H9 (cell line): ENCODE measurements around the gene CELA2A. TPM values are rescaled to one million over a fixed set of nuclear protein-coding genes. Genes with fewer than 3 reads are reported as not detected.

Source experiments
- DNase-seq: peaks from one replicate; pipeline ENCODE4 v3.0.0-alpha.2; 2017
- H2AFZ ChIP-seq: one replicate; pipeline ENCODE4 v1.6.1; 2013; ENCODE audit warnings: mild to moderate bottlenecking, low read length, control low read depth, moderate library complexity
- H2AK5ac ChIP-seq: 2 replicates; pipeline ENCODE4 v1.6.1; 2013; ENCODE audit warnings: low read length, control low read depth, mixed read lengths; ENCODE audit not compliant: insufficient read length
- H2BK120ac ChIP-seq: one replicate; pipeline ENCODE4 v1.6.1; 2013; ENCODE audit warnings: low read depth, mild to moderate bottlenecking, low read length, control low read depth, inconsistent platforms; ENCODE audit not compliant: poor library complexity, severe bottlenecking
- H2BK12ac ChIP-seq: 2 replicates; pipeline ENCODE4 v1.6.1; 2013; ENCODE audit warnings: low read length, control low read depth, mixed read lengths, low read depth; ENCODE audit not compliant: insufficient read length
- H2BK15ac ChIP-seq: 2 replicates; pipeline ENCODE4 v1.6.1; 2013; ENCODE audit warnings: low read depth, low read length, control low read depth
- H2BK20ac ChIP-seq: one replicate; pipeline ENCODE4 v1.6.1; 2013; ENCODE audit warnings: low read depth, mild to moderate bottlenecking, low read length, control low read depth, inconsistent platforms; ENCODE audit not compliant: poor library complexity, severe bottlenecking
- H2BK5ac ChIP-seq: 2 replicates; pipeline ENCODE4 v1.6.1; 2013; ENCODE audit warnings: low read length, control low read depth, mixed read lengths; ENCODE audit not compliant: insufficient read length
- H3K14ac ChIP-seq: 2 replicates; pipeline ENCODE4 v1.6.1; 2013; ENCODE audit warnings: low read length, control low read depth; ENCODE audit not compliant: insufficient read depth
- H3K18ac ChIP-seq: 2 replicates; pipeline ENCODE4 v1.6.1; 2013; ENCODE audit warnings: low read depth, mild to moderate bottlenecking, mixed read lengths, low read length, control low read depth; ENCODE audit not compliant: insufficient read length
- H3K23ac ChIP-seq: 2 replicates; pipeline ENCODE4 v1.6.1; 2013; ENCODE audit warnings: low read length, control low read depth, mixed read lengths, low read depth; ENCODE audit not compliant: insufficient read length
- H3K23me2 ChIP-seq: 2 replicates; pipeline ENCODE4 v1.6.1; 2013; ENCODE audit warnings: low read depth, mild to moderate bottlenecking, mixed read lengths, low read length, control low read depth; ENCODE audit not compliant: insufficient read length, poor library complexity, severe bottlenecking
- H3K27ac ChIP-seq: 2 replicates; pipeline ENCODE4 v1.5.1; 2013; ENCODE audit warnings: low read length, control low read depth, mixed read lengths, low read depth; ENCODE audit not compliant: insufficient read length
- H3K27me3 ChIP-seq: 2 replicates; pipeline ENCODE4 v1.6.1; 2013; ENCODE audit warnings: low read length, control low read depth, inconsistent platforms; ENCODE audit not compliant: insufficient read depth
- H3K4ac ChIP-seq: 2 replicates; pipeline ENCODE4 v1.6.1; 2013; ENCODE audit warnings: low read depth, mild to moderate bottlenecking, control low read depth, inconsistent platforms, low read length, moderate library complexity
- H3K4me1 ChIP-seq: 2 replicates; pipeline ENCODE4 v1.6.1; 2013; ENCODE audit warnings: low read length, control low read depth, inconsistent platforms; ENCODE audit not compliant: insufficient read depth
- H3K4me2 ChIP-seq: 2 replicates; pipeline ENCODE4 v1.6.1; 2013; ENCODE audit warnings: low read length, control low read depth, mixed read lengths; ENCODE audit not compliant: insufficient read length, insufficient read depth
- H3K56ac ChIP-seq: 2 replicates; pipeline ENCODE4 v1.6.1; 2013; ENCODE audit warnings: low read depth, mild to moderate bottlenecking, mixed read lengths, low read length, control low read depth; ENCODE audit not compliant: insufficient read length
- H3K79me1 ChIP-seq: 2 replicates; pipeline ENCODE4 v1.6.1; 2013; ENCODE audit warnings: low read depth, mild to moderate bottlenecking, moderate library complexity, low read length, control low read depth, inconsistent platforms; ENCODE audit not compliant: insufficient read depth, poor library complexity, severe bottlenecking
- H3K79me2 ChIP-seq: 2 replicates; pipeline ENCODE4 v1.6.1; 2013; ENCODE audit warnings: low read length, control low read depth, inconsistent platforms; ENCODE audit not compliant: insufficient read depth
- H3K9ac ChIP-seq: 2 replicates; pipeline ENCODE4 v1.6.1; 2013; ENCODE audit warnings: low read length, control low read depth, mixed read lengths; ENCODE audit not compliant: insufficient read length; ENCODE audit errors: extremely low read depth
- H3K9me3 ChIP-seq: one replicate; pipeline ENCODE4 v1.6.1; 2013; ENCODE audit warnings: low read depth, low read length, inconsistent platforms; ENCODE audit not compliant: control insufficient read depth
- H3T11ph ChIP-seq: one replicate; pipeline ENCODE4 v1.6.1; 2013; ENCODE audit warnings: mild to moderate bottlenecking, low read length, control low read depth, inconsistent platforms
- H4K20me1 ChIP-seq: one replicate; pipeline ENCODE4 v1.6.1; 2013; ENCODE audit not compliant: control insufficient read depth, insufficient read length, insufficient read depth
- H4K5ac ChIP-seq: 2 replicates; pipeline ENCODE4 v1.6.1; 2013; ENCODE audit warnings: low read depth, mild to moderate bottlenecking, mixed read lengths, low read length, control low read depth; ENCODE audit not compliant: insufficient read length
- H4K8ac ChIP-seq: replicated peaks from 2 replicates; pipeline ENCODE4 v1.6.1; 2013; ENCODE audit warnings: low read length, control low read depth, mixed read lengths, low read depth; ENCODE audit not compliant: insufficient read length
- H4K91ac ChIP-seq: 2 replicates; pipeline ENCODE4 v1.6.1; 2013; ENCODE audit warnings: low read depth, mild to moderate bottlenecking, moderate library complexity, mixed read lengths, low read length, control low read depth; ENCODE audit not compliant: insufficient read length
- H3K27ac Mint-ChIP-seq, 3 experiments: 2 replicates in 2 of 3; 3 replicates in 1 of 3; pipeline ENCODE4 v1.8.0; 2020 to 2021; ENCODE audit warnings: mixed read lengths in 3 of 3, mild to moderate bottlenecking in 1 of 3, moderate library complexity in 1 of 3
- H3K27me3 Mint-ChIP-seq: 2 replicates; pipeline ENCODE4 v1.8.0; 2021; ENCODE audit warnings: low read depth, mild to moderate bottlenecking, moderate library complexity, mixed read lengths
- H3K36me3 Mint-ChIP-seq, 3 experiments: 2 replicates in 2 of 3; 3 replicates in 1 of 3; pipeline ENCODE4 v1.8.0; 2020 to 2021; ENCODE audit warnings: low read depth in 3 of 3, mixed read lengths in 3 of 3; ENCODE audit not compliant: insufficient read depth in 1 of 3
- H3K4me1 Mint-ChIP-seq, 2 experiments: 2 replicates each; pipeline ENCODE4 v1.8.0; 2020; ENCODE audit warnings: mixed read lengths in 2 of 2
- H3K4me3 Mint-ChIP-seq, 2 experiments: 2 replicates in 1 of 2; 3 replicates in 1 of 2; pipeline ENCODE4 v1.8.0; 2020 to 2021; ENCODE audit warnings: mild to moderate bottlenecking in 2 of 2, mixed read lengths in 2 of 2, moderate library complexity in 1 of 2
- H3K9me3 Mint-ChIP-seq, 2 experiments: 2 replicates in 1 of 2; 3 replicates in 1 of 2; pipeline ENCODE4 v1.8.0; 2020; ENCODE audit warnings: mild to moderate bottlenecking in 2 of 2, mixed read lengths in 2 of 2, moderate library complexity in 1 of 2
- WGBS: extraction: QIAGEN DNeasy Blood & Tissue Kit; methylation state at CpG from one replicate; pipeline ENCODE4 v1.1.7; 2013; ENCODE audit warnings: missing lambda C conversion rate, low lambda C conversion rate, mixed read lengths; ENCODE audit not compliant: insufficient read length; ENCODE audit errors: extremely low coverage; 5-methylcytosine and 5-hydroxymethylcytosine counted together
- total RNA-seq: library from RNA; stranded (reverse); gene quantifications from 2 replicates; pipeline ENCODE4 v1.2.1, GENCODE V29; 2021
- TF ChIP-seq, protein P1 (sequence below): fragments of 200-600 bp; sonication (generic); conservative IDR thresholded peaks from 3 replicates; pipeline ENCODE4 v1.8.0; 2021; ENCODE audit warnings: antibody characterized with exemption, mild to moderate bottlenecking

CELA2A gene
- total RNA-seq, 1 experiment from 2014 or later = not detected

DNA sequence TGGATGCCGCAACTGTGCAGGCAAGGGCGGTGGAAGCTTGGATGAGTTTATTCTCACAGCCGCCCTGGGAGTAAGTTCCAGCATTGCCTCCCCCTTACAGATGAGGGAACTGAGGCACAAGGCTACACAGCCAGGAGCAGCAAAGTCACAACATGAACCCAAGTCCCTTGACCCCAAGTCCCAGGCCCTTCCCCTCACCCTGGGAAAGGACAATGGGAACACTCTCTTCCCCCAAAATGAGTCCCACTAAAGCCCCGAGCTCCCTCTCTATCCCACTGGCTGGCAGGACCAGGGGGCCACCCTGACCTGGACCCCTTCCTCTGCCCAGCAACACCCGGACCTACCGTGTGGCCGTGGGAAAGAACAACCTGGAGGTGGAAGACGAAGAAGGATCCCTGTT is 14.4 kb upstream of the CELA2A start:
- DNase-seq = no peak
- no peaks in the 10 kb centered on the region for H3K4me1 Mint-ChIP-seq
- no peak overlapping the region; a peak in 2 of 7 replicates for H3K27ac Mint-ChIP-seq
- Histone ChIP-seq H4K5ac (no peak overlapping the region), H3K4ac (no peak overlapping the region), H3T11ph (no peak overlapping the region), H3K56ac (no peak overlapping the region), H4K20me1 (no peaks in the 10 kb centered on the region), H3K9ac (no peak overlapping the region), H3K4me1 (no peaks in the 10 kb centered on the region), H4K91ac (no peak overlapping the region), H3K4me2 (no peak overlapping the region), H3K14ac (no peak overlapping the region; the same call in 1 of the 2 replicates), H2BK20ac (no peak overlapping the region), H3K23me2 (no peaks in the 10 kb centered on the region), H3K79me2 (no peaks in the 10 kb centered on the region), H2BK120ac (no peak overlapping the region), H2AK5ac (no peak overlapping the region), H2BK15ac (no peak overlapping the region), H3K27me3 (no peaks in the 10 kb centered on the region), H3K9me3 (no peaks in the 10 kb centered on the region), H3K18ac (no peak overlapping the region), H3K79me1 (no peaks in the 10 kb centered on the region), H2BK5ac (no peak overlapping the region), H2BK12ac (no peak overlapping the region), H2AFZ (no peak overlapping the region), H3K27ac (no peak overlapping the region), H4K8ac (no peak overlapping the region), H3K23ac (no peak overlapping the region)
- H3K9me3 Mint-ChIP-seq = no peaks in the 10 kb centered on the region; a peak in 1 of 5 replicates
- no peak overlapping the region for H3K4me3 Mint-ChIP-seq
- WGBS = no CpG with 5 or more reads among the region's 8 CpGs
- no peaks in the 10 kb centered on the region for H3K36me3 Mint-ChIP-seq
- H3K27me3 Mint-ChIP-seq = peaks cover 4% of the 10 kb centered on the region
- TF ChIP-seq, protein P1, sequence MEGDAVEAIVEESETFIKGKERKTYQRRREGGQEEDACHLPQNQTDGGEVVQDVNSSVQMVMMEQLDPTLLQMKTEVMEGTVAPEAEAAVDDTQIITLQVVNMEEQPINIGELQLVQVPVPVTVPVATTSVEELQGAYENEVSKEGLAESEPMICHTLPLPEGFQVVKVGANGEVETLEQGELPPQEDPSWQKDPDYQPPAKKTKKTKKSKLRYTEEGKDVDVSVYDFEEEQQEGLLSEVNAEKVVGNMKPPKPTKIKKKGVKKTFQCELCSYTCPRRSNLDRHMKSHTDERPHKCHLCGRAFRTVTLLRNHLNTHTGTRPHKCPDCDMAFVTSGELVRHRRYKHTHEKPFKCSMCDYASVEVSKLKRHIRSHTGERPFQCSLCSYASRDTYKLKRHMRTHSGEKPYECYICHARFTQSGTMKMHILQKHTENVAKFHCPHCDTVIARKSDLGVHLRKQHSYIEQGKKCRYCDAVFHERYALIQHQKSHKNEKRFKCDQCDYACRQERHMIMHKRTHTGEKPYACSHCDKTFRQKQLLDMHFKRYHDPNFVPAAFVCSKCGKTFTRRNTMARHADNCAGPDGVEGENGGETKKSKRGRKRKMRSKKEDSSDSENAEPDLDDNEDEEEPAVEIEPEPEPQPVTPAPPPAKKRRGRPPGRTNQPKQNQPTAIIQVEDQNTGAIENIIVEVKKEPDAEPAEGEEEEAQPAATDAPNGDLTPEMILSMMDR = no peak
